Non-pigmented ciliary epithelial cell (primary cell): ENCODE measurements around the gene TTC32.

Experiments used
- DNase-seq: peaks from one replicate; pipeline ENCODE4 v3.0.0-alpha.2; 2010; ENCODE audit warnings: low read depth

The TTC32 gene

GRCh38 chr2:19850056-19851050 is 51.4 kb downstream of the TTC32 start:
- DNase-seq, result no peak

DNA sequence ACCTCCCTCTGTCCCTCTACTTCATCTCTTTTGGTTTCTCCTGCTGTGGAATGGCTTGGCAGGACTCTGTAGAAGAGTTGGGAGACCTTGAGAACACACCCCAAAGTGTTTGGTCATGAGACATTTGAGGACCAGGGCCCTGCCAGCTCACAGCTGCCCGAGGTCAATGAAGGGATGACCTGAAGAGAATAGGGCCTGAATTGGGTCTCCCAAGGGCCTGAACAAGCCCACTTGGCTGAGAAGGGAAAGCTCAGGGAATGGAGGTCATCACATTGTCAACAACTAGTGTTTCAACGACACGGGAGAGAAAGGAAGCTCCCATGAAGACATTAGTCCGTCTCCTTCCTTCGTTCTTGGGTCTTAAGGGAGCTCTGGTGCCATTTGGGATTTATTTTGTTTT is 52.8 kb downstream of the TTC32 start:
- no peak for DNase-seq

DNA sequence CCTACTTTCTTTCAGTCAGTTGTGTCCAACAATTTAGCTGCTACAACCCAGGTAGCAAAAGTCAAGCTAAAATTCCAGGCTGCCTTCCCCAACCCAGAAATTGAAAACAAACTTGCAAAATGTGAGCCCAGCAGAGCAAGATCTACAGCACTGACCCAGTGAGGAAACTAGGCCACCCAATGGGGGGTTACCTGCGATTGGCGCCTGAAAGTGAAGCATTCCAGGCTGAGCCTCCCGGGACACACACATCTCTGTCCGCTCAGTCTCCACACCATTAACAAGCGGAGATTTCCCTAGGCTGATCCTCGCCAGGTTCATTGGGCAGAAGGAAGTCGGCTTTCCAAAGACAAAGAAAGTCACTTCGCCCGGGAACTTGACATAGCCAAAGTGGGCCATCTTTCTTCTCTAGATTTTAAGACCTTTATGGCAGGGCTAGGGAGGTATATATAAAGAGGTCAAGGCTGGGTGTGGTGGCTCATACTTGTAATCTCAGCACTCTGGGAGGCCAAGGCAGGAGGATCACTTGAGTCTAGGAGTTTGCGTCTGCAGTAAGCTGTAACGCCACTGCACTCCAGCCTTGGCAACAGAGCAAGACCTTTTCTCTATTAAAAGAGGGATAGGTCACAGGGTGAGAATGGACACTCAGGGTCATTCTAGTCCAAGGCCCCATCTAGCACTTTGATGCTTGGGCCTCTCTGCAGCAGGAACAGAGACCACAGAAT is 53.6 kb downstream of the TTC32 start:
- DNase-seq, result no peak

DNA sequence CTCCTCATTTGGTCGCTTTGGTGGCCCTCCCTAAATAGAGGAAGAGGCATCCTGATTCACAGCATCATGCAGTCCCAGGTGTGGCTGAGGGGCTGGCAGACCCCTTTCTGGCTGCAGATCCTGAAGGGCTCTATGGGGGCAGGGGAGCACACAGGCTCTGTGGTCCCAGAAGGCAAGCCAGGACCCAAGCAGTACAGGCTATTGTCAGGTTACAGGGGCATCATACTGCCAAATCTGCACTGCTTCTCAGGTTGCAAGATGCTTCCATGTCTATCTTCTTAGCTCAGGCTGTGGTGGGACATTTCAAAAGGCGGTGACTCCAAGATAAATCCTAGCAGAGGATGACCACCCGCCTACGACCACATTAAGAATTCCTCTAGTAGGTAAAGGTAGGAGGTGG is 54.3 kb downstream of the TTC32 start:
- DNase-seq, result no peak
